ENCODE data around the gene HRH2. TPM values are rescaled to one million over a fixed set of nuclear protein-coding genes. Genes with fewer than 3 reads are reported as not detected.

HRH2 gene
- total RNA-seq, 6 donors from 2014 or later = 3.8 to 16.8 (median 7.8) TPM

GRCh38 chr5:175652741-175653663 is 4.9 kb upstream of the HRH2 start:
- Histone ChIP-seq H3K4me3 (no peak overlapping the region), H3K9me3 (peaks cover 5 to 15% (median 13%) of the 10 kb centered on the region in 4 donors), H3K27ac (peak overlapping the region in 1 of 4 donors; percentile 1), H3K4me1 (peaks cover 6 to 24% (median 19%) of the 10 kb centered on the region in 4 donors), H3K27me3 (peaks cover 0 to 7% (median 3%) of the 10 kb centered on the region in 4 donors), H3K36me3 (no peaks in the 10 kb centered on the region)
- 51 to 54% methylated on average over 11 of the region's 11 CpGs for WGBS, 2 donors
- no peak for DNase-seq
- TF ChIP-seq POLR2A (IDR thresholded peaks at IDR 0.05) (no peak), EP300 (IDR thresholded peaks at IDR 0.05) (no peak), POLR2AphosphoS5 (IDR thresholded peaks at IDR 0.05) (no peak), CTCF (IDR thresholded peaks at IDR 0.05) (no peak)
- peak in 1 of 2 donors; percentile 49 for ATAC-seq (ENCODE audit: low FRiP score in 2 of 2)

- Histone ChIP-seq H3K4me1 (peaks cover 12 to 32% (median 20%) of the 10 kb centered on the region in 4 donors), H3K4me3 (no peak overlapping the region), H3K9me3 (peaks cover 5 to 15% (median 12%) of the 10 kb centered on the region in 4 donors), H3K36me3 (no peaks in the 10 kb centered on the region), H3K27ac (no peak overlapping the region), H3K27me3 (peaks cover 0 to 14% (median 6%) of the 10 kb centered on the region in 4 donors)
- ATAC-seq (ENCODE audit: low FRiP score in 2 of 2) (no peak), DNase-seq (no peak)
- 62 to 70% methylated on average over 3 to 4 of the region's 4 CpGs for WGBS, 2 donors
- TF ChIP-seq POLR2AphosphoS5 (IDR thresholded peaks at IDR 0.05) (no peak), EP300 (IDR thresholded peaks at IDR 0.05) (no peak), POLR2A (IDR thresholded peaks at IDR 0.05) (no peak)
These were observed 4.1 kb upstream of the HRH2 start for GRCh38 chr5:175653763-175654162.

- 68 to 76% methylated on average over 4 to 7 of the region's 7 CpGs for WGBS, 2 donors
- peak in 1 of 2 donors; percentile 70 for ATAC-seq (ENCODE audit: low FRiP score in 2 of 2)
- no peak overlapping the region for H3K27ac ChIP-seq
- peaks cover 12 to 33% (median 20%) of the 10 kb centered on the region in 4 donors for H3K4me1 ChIP-seq
- no peak overlapping the region for H3K4me3 ChIP-seq
- H3K9me3 ChIP-seq = peaks cover 5 to 15% (median 10%) of the 10 kb centered on the region in 4 donors
- H3K27me3 ChIP-seq = peaks cover 0 to 14% (median 7%) of the 10 kb centered on the region in 4 donors
- peak in 1 of 2 donors; percentile 53 for DNase-seq
- TF ChIP-seq POLR2A (IDR thresholded peaks at IDR 0.05) (no peak), EP300 (IDR thresholded peaks at IDR 0.05) (peak in 1 of 4 donors; percentile 49), POLR2AphosphoS5 (IDR thresholded peaks at IDR 0.05) (no peak), CTCF (IDR thresholded peaks at IDR 0.05) (no peak)
- no peaks in the 10 kb centered on the region for H3K36me3 ChIP-seq
These were observed 3.5 kb upstream of the HRH2 start for GRCh38 chr5:175654339-175654738.

GRCh38 chr5:175654807-175655206 is 3.1 kb upstream of the HRH2 start:
- Histone ChIP-seq H3K4me3 (no peak overlapping the region), H3K9me3 (peaks cover 3 to 11% (median 5%) of the 10 kb centered on the region in 4 donors), H3K27ac (no peak overlapping the region), H3K36me3 (no peaks in the 10 kb centered on the region), H3K27me3 (peaks cover 0 to 14% (median 7%) of the 10 kb centered on the region in 4 donors), H3K4me1 (peaks cover 12 to 33% (median 20%) of the 10 kb centered on the region in 4 donors)
- TF ChIP-seq CTCF (IDR thresholded peaks at IDR 0.05) = no peak
- no peak for TF ChIP-seq POLR2AphosphoS5 (IDR thresholded peaks at IDR 0.05)
- no peak for TF ChIP-seq EP300 (IDR thresholded peaks at IDR 0.05)
- TF ChIP-seq POLR2A (IDR thresholded peaks at IDR 0.05) = no peak
- 50 to 59% methylated on average over 5 to 8 of the region's 8 CpGs for WGBS, 2 donors
- ATAC-seq (ENCODE audit: low FRiP score in 2 of 2) (no peak), DNase-seq (no peak)

- no peak for TF ChIP-seq POLR2AphosphoS5 (IDR thresholded peaks at IDR 0.05)
- Histone ChIP-seq H3K27me3 (peaks cover 0 to 14% (median 7%) of the 10 kb centered on the region in 4 donors), H3K27ac (no peak overlapping the region), H3K4me1 (peaks cover 12 to 33% (median 20%) of the 10 kb centered on the region in 4 donors), H3K4me3 (no peak overlapping the region), H3K36me3 (no peaks in the 10 kb centered on the region), H3K9me3 (peaks cover 0 to 5% (median 0%) of the 10 kb centered on the region in 4 donors)
- ATAC-seq (ENCODE audit: low FRiP score in 2 of 2) (no peak), DNase-seq (no peak)
- WGBS, 2 donors = 63 to 66% methylated on average over 2 of the region's 2 CpGs
These were observed 2.5 kb upstream of the HRH2 start for GRCh38 chr5:175655411-175655810.
